NB4 (cell line): ENCODE results near the gene HOXB1.

Experiments used
- DNase-seq: peaks from one replicate; pipeline ENCODE4 v3.0.0; 2010; ENCODE audit warnings: low read depth
- H3K4me3 ChIP-seq: one replicate; pipeline ENCODE4 v1.5.1; 2011; ENCODE audit warnings: mild to moderate bottlenecking, low read depth, low read length, moderate library complexity
- CTCF ChIP-seq: IDR thresholded peaks from one replicate; pipeline ENCODE4 v1.5.1; 2012; ENCODE audit warnings: low read depth, low read length
- MAX ChIP-seq: IDR thresholded peaks from 2 replicates; pipeline ENCODE4 v1.6.1; 2011; ENCODE audit warnings: low read depth, low read length
- MYC ChIP-seq: IDR thresholded peaks from 2 replicates; pipeline ENCODE4 v1.6.1; 2011; ENCODE audit warnings: low read depth, low read length
- POLR2A ChIP-seq: IDR thresholded peaks from 2 replicates; pipeline ENCODE4 v1.6.1; 2011; ENCODE audit warnings: mild to moderate bottlenecking; ENCODE audit not compliant: insufficient read length; ENCODE audit errors: extremely low read depth

The HOXB1 gene

GRCh38 chr17:48546137-48546923 lies 15.5 kb upstream of the HOXB1 start:
- H3K4me3 ChIP-seq: no peak overlapping the region
- DNase-seq: no peak
- no peak for TF ChIP-seq MYC
- no peak for TF ChIP-seq CTCF
- no peak for TF ChIP-seq POLR2A
- TF ChIP-seq MAX: no peak

DNA sequence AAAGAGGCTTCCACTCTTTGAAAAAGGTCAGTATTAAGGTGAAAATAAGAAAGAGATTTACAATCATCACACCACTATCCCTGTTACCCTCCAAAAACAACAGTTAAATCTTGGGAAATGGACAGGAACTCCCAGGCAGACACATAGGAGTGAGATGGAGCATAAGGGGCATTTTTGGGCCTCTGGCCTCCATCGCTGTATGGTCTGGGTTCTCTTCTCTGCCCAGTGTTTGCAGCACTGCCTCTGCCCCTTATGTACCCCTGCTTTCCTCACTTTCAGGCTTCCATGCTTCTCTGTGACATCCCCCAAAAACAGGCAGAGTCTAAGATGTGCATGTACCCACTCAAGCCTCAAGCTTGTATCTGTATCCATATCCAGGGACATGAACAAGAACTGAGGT lies 14.7 kb upstream of the HOXB1 start:
- H3K4me3 ChIP-seq: no peak overlapping the region
- TF ChIP-seq POLR2A (no peak), MYC (no peak), MAX (no peak), CTCF (no peak)
- DNase-seq: no peak

- TF ChIP-seq CTCF (no peak), POLR2A (no peak), MAX (no peak), MYC (no peak)
- no peak for DNase-seq
- H3K4me3 ChIP-seq: no peak within 1 kb of the TSS
These were observed 14.2 kb upstream of the HOXB1 start, which contains the start of gene HOXB2 for GRCh38 chr17:48545022-48545375. Gene HOXB2 (minus strand): TSS chr17:48545109. CDS start chr17:48544911, 198 bp downstream.

GRCh38 chr17:48544349-48545021 lies 13.7 kb upstream of the HOXB1 start:
- no peak for DNase-seq
- no peak for TF ChIP-seq POLR2A
- TF ChIP-seq MAX: no peak
- no peak for TF ChIP-seq MYC
- no peak overlapping the region for H3K4me3 ChIP-seq

DNA sequence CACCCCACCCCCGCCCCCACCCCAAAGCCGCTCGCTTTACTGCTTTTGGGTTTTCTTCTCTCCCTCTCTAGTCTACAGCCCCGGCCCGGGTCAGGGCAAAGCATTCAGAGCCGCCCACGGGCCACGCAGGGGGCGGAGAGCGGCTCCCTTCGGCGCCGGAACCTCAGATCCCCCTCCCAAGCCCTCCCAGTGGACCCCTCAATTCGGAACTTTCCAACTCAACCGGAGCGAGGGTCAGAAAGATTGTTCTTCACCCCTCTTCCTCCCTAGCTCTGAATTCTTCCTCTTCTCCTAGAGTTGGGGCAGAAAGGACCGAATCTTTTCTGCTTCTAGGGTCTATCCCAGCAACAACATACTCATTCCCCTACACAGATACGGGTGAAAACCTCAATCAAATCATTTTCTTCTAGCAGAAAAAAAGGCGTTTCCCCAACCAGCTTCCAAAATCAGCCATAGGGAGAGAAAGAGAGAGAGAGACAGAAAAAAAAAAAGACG lies 13.1 kb upstream of the HOXB1 start:
- no peak for DNase-seq
- no peak overlapping the region for H3K4me3 ChIP-seq
- TF ChIP-seq CTCF (no peak), MYC (no peak), POLR2A (no peak), MAX (no peak)

GRCh38 chr17:48543107-48543853 lies 12.5 kb upstream of the HOXB1 start:
- no peak for DNase-seq
- no peak overlapping the region for H3K4me3 ChIP-seq
- TF ChIP-seq MYC: no peak
- no peak for TF ChIP-seq POLR2A
- no peak for TF ChIP-seq MAX
- no peak for TF ChIP-seq CTCF
